HFF-Myc (cell line): ENCODE data around the gene AQP1.

ENCODE experiments used
- DNase-seq: peaks from one replicate; pipeline ENCODE4 v3.0.0-alpha.2; 2011; ENCODE audit warnings: low read depth; ENCODE audit errors: extremely low read depth
- H3K4me3 ChIP-seq: replicated peaks from 2 replicates; pipeline ENCODE4 v1.5.1; 2011; ENCODE audit warnings: low read depth, mild to moderate bottlenecking, control low read depth, low read length
- CTCF ChIP-seq: IDR thresholded peaks from 2 replicates; pipeline ENCODE4 v1.5.1; 2012; ENCODE audit warnings: mild to moderate bottlenecking, low read depth, low read length, control low read depth; ENCODE audit errors: missing control alignments

The AQP1 gene

GRCh38 chr7:30874656-30875302, 36.9 kb upstream of the AQP1 start:
- no peak for TF ChIP-seq CTCF
- DNase-seq = no peak
- H3K4me3 ChIP-seq = no peak overlapping the region

GRCh38 chr7:30877015-30877769, 34.5 kb upstream of the AQP1 start:
- no peak for DNase-seq
- TF ChIP-seq CTCF = no peak
- H3K4me3 ChIP-seq = no peak overlapping the region

GRCh38 chr7:30877993-30878392, 33.7 kb upstream of the AQP1 start:
- TF ChIP-seq CTCF = no peak
- DNase-seq = no peak
- no peak overlapping the region for H3K4me3 ChIP-seq

- TF ChIP-seq CTCF = no peak
- no peak for DNase-seq
- H3K4me3 ChIP-seq = no peak overlapping the region
These were observed 32.2 kb upstream of the AQP1 start for GRCh38 chr7:30879139-30880124.

GRCh38 chr7:30880125-30880720, 31.4 kb upstream of the AQP1 start:
- no peak for TF ChIP-seq CTCF
- H3K4me3 ChIP-seq = no peak overlapping the region
- DNase-seq = no peak

GRCh38 chr7:30880941-30881340, 30.7 kb upstream of the AQP1 start:
- no peak for DNase-seq
- no peak for TF ChIP-seq CTCF
- no peak overlapping the region for H3K4me3 ChIP-seq
